ENCODE data around the gene TMA16.

- no peak for TF ChIP-seq CTCF (conservative IDR thresholded peaks at IDR 0.05 in 1 of 2, IDR thresholded peaks at IDR 0.05 in 1 of 2; ENCODE audit: low read depth in 1 of 2, low read length in 2 of 2)
- no peak for TF ChIP-seq EZH2 (IDR thresholded peaks at IDR 0.05; ENCODE audit: low read length, missing control alignments)
These were observed at the start of gene TMA16 for GRCh38 chr4:163494360-163495241.
